Measurements from ENCODE around the gene ARTN.
A peak's percentile ranks its signal among the peaks of the same experiment; 100 is the strongest.

Gene ARTN

DNA sequence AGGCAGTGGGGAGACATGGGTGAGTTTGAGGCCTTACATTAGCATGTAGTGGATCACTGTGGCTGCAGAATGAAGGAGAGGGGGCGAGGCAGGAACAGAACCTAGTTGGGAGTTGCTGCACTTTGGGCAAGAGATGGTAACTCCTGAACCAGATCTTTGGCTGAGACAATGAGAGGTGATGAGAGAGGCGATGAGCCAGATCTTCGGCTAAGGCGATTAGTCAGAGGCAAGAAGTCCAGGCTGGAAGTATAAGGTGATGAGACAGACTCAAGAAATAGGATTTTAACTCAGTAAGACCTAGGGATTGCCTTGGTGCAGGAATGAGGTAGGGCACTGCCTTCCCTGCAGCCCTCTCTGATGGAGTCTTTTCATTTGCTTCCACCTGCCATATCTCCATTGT is 9.1 kb upstream of the ARTN start:
- no peak for DNase-seq (ENCODE audit: low read depth, low spot score)

- DNase-seq (ENCODE audit: low read depth, low spot score) = no peak
Observed at GRCh38 chr1:43925846-43926245, 7.8 kb upstream of the ARTN start.

- DNase-seq (ENCODE audit: low read depth, low spot score) = no peak
Observed at GRCh38 chr1:43930168-43930948, 3.2 kb upstream of the ARTN start.

- no peak for DNase-seq (ENCODE audit: low read depth, low spot score)
Observed at GRCh38 chr1:43930949-43931275, 2.7 kb upstream of the ARTN start.

DNA sequence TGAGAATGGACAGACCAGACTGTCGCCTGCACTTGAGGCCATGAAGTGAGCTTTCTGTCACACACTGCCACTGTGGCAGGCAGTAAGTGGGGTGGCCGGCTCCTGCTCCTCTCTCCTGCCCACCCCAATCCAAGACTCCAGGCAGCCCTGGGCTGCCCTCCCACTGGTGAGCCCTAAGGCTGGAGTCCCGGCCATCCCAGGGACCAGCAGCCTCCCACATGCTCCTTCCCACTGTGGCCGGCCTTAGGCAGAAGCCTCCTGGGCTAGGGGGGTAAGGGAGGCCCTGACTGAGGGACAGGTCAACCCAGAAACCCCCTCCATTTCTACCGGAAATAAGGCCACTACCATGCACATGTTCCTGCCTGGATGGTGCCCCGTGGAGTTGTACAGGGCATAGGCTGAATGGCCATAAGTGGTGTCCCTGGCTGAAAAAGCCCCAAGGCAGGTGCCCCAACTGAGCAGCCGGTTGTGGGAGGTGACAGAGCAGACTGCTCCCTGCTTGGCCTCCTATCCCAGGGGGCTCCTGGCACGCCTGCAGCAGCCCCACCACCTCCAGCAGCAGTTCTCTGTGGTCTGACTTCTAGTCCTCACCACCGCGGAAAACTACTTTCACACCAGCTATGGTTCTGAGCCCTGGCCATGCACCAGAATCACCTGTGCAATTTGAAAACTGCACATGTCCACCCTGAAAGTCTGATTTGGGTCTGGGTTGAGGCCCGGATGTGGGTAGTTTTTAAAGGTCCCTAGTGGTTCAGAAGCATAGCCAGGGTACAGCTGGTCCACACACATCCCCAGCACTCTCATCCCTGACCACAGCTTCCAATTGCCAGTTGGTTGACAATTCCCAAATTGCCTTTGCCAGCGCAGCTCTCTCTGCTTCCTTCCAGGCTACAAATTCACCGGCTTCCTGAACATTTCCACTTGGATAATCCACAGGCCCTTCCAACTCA is 1.6 kb upstream of the ARTN start:
- no peak for DNase-seq (ENCODE audit: low read depth, low spot score)

DNA sequence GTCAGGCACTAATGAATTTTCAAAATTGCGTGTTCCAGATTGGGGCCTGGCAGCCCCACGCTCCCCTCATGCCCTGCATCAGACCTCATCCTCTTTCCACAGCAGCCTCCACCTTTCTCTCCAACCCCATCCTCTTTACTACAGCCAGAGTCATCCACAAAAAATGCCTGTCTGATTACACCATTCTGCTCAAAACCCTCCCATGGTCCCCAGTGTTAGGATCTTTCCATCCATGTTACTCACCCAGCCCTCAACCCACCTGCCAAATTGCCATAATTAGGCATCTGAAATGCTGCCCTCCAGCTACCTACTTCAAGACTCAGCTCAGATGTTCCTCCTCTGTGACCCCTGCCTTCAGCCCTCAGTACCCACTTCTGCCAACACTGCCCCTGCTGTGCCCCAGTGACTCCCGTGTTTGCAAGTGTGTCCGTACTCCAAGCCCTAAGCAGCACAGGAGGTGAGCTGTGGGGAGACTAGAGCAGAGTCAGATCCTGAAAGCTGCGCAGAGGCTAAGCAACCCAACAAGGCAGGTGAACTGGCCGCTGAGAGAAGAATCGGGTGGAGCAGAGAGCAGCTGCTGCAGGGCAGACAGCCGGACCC is 715 bp upstream of the ARTN start:
- DNase-seq (ENCODE audit: low read depth, low spot score) = no peak

DNA sequence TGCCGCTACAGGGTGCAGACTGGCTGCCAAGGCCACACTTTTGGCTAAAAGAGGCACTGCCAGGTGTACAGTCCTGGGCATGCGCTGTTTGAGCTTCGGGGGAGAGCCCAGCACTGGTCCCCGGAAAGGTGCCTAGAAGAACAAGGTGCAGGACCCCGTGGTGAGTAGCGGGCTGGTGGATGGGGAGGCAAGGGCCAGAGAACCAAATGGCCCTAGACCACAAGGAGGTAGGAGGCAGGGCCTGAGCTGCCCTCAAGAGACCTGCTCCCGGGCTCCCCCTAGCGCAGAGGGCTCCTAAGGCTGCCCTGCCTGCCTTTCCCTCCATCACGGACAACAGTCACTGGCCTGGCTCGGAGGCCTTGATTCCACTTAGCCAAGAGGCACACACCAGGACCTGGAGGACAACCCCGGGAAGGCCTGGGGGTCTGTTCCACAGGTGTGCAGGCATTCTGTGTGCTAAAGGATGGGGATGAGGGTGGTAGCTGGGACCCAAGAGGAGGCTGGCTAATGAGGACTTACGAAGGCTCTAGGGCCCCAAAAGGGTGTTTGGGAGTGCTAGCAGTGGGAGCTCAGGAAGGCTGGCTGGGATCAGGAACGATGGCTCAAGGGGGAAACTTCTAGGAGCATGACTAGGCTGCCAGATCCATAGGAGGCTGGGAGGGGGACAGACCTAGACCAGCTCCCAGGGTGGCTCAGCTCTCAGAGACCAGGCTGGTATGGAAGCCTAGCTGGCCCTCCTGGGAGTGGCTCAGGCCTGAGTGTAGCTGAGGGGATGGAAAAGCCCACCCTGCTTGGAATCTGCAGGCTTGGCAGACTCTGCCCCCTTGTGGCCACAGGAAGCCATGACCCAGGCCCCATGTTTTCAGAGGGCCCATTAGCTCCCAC is 742 bp downstream of the ARTN start:
- peak; percentile 16 for DNase-seq (ENCODE audit: low read depth, low spot score)

GRCh38 chr1:43934986-43935324 is 1.4 kb downstream of the ARTN start:
- no peak for DNase-seq (ENCODE audit: low read depth, low spot score)

DNA sequence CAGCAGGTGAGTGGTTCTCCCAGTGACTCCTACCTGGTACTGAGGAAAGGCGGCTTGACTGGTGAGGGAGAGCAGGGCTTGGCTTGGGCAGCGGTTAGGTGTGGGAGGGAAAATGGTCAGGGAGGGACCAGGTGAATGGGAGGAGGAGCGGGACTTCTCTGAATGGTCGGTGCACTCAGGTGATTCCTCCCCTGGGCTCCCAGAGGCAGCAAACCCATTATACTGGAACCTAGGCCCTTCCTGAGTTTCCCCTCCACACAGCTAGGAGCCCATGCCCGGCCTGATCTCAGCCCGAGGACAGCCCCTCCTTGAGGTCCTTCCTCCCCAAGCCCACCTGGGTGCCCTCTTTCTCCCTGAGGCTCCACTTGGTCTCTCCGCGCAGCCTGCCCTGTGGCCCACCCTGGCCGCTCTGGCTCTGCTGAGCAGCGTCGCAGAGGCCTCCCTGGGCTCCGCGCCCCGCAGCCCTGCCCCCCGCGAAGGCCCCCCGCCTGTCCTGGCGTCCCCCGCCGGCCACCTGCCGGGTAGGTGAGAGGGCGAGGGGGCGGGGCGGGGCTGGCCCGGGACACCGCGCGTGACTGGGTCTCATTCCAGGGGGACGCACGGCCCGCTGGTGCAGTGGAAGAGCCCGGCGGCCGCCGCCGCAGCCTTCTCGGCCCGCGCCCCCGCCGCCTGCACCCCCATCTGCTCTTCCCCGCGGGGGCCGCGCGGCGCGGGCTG is 2.3 kb downstream of the ARTN start:
- DNase-seq (ENCODE audit: low read depth, low spot score) = no peak

GRCh38 chr1:43936431-43937151 is 3.0 kb downstream of the ARTN start:
- DNase-seq (ENCODE audit: low read depth, low spot score) = no peak

DNA sequence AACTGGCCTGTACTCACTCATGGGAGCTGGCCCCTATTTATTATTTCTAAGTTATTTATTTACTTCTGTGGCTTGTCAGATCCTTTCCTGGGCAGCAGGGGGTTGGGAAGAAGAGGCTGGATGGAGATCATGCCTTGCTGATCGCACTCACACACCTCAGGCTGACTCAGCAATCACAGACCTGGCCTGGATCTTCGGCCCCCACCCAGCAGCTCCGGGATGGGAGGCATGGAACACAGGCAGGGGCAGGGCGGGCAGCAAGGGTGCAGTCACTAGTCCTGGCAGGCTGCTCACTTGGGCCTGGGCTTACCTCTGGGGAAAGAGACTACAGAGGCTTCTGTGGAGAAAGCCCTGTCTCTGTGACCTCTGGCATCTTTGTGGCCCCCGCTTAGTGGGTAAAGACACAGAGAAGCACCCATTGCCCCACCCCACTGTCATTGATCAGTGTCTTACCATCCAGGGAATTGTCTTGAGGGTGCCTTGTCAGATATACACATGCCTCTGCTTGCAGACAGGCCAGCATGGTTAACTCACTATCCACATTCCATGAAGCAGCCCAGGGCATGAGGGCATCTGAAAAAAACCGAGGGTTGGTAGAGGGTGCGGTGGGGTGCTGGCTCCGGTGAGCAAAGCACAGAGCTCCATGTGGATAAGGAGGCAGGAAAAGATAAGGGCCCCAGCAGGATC is 3.7 kb downstream of the ARTN start:
- no peak for DNase-seq (ENCODE audit: low read depth, low spot score)

DNA sequence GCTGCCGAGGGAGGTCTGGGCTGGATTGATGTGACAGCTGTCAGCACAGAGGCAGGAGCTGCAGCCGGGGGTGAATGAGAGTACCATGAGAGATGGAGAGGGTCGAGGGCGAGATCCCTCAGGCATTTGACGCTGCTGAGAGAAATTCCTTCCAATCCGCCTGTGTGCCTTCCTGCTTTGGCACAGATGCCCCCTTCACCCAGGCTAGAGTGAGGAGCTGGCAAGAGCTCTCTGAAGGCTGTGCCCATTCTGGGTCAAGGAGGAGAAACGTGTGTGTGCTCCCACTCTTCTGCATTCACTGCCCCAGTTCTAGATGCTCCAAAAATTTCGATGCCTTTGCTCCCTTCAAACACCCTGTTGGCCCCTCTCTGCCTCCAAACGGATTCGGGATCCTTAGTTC is 4.8 kb downstream of the ARTN start:
- DNase-seq (ENCODE audit: low read depth, low spot score) = no peak

- no peak for DNase-seq (ENCODE audit: low read depth, low spot score)
Observed at GRCh38 chr1:43938892-43939587, 5.4 kb downstream of the ARTN start.

GRCh38 chr1:43942411-43942810 is 8.8 kb downstream of the ARTN start:
- DNase-seq (ENCODE audit: low read depth, low spot score) = no peak

GRCh38 chr1:43944860-43945259 is 11.3 kb downstream of the ARTN start:
- no peak for DNase-seq (ENCODE audit: low read depth, low spot score)

- DNase-seq (ENCODE audit: low read depth, low spot score) = no peak
Observed at GRCh38 chr1:43945674-43946235, 12.2 kb downstream of the ARTN start.

DNA sequence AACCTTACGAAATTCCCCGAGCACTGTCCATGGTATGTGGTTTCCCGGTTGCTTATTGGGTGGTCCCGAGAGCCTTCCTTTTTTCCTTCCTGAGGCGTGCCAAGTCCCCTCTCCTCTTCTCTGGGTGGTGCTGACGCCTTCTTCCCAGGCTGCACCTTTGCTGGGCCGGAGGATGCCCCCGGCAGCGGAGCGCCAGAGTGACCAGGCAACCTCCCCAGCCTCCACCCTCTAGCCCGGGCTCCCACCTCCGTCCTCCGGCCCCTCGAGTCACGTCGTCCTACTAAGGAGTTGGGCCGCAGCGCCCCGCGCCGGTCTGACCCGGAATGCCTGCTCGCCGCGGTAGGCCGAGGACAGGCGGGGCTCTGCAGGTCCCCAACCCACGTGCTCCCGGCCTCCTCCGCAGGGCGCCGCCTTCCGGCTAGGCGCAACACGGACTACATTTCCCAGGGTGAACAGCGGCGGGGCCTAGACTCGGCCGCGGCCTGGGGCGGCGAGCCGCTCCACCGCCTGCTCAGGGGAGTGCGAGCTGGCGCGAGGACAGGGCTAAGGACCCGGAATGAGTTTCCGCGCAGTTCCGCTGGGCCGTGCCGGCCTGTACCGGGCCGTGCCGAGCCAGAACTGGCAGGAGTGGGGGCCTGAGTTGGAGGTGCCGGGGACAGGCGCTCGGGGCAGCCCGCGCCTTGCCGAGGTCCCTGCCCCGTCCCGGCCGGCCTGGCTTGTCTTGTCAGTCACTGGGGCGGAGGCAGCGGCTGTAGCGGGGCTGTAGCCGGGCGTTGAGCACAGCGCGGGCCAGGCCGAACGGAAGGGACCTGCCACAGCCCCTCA is 12.8 kb downstream of the ARTN start, which contains the start of gene IPO13:
IPO13 (plus strand) TSS at position 715 of the 825 bp plus-strand sequence. CDS start 651 bp downstream, outside the sequence.
- peak; percentile 87 for DNase-seq (ENCODE audit: low read depth, low spot score)
